ENCODE data around the gene GUCA1C. TPM values are rescaled to one million over a fixed set of nuclear protein-coding genes. Genes with fewer than 3 reads are reported as not detected.

Gene GUCA1C, protein sequence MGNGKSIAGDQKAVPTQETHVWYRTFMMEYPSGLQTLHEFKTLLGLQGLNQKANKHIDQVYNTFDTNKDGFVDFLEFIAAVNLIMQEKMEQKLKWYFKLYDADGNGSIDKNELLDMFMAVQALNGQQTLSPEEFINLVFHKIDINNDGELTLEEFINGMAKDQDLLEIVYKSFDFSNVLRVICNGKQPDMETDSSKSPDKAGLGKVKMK
- not detected for total RNA-seq
- long read RNA-seq, result 0 reads

DNA sequence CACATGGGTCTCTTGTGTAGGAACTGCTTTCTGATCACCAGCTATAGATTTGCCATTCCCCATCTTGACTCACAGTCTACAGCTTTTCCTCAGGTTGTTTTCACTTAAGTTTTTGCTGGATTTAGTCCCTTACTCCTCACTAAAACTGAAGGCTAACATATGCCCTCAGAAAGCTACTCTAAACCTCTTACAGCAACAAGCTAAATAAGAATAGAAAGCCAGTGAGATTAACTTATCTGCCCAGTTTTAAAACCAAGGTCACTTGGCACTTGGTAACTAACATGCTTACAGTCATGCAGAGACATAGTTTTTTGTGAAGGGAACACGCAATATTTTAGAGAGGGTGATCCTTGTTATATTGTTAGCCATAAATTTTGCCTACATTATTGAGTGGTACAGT, at the start of gene GUCA1C:
Gene GUCA1C, minus strand, starts transcription at position 180 of the 400 bp plus-strand sequence. Its CDS starts 117 bp downstream, at position 63.
- ATAC-seq (no peak), DNase-seq (no peak)
- intact Hi-C loops (cut with DNase I), result no loop called here
- Histone ChIP-seq H3K4me1 (no peaks in the 10 kb centered on the region), H3K9me3 (no peaks in the 10 kb centered on the region), H3K4me3 (no peak within 1 kb of the TSS), H3K36me3 (no peaks in the 10 kb centered on the region), H3K27ac (no peak within 1 kb of the TSS), H3K27me3 (no peaks in the 10 kb centered on the region)
- no peak for TF ChIP-seq CTCF (IDR thresholded peaks at IDR 0.05)

- no peak for ATAC-seq
These were observed 44.8 kb upstream of the GUCA1C start for GRCh38 chr3:108998436-108998835.

DNA sequence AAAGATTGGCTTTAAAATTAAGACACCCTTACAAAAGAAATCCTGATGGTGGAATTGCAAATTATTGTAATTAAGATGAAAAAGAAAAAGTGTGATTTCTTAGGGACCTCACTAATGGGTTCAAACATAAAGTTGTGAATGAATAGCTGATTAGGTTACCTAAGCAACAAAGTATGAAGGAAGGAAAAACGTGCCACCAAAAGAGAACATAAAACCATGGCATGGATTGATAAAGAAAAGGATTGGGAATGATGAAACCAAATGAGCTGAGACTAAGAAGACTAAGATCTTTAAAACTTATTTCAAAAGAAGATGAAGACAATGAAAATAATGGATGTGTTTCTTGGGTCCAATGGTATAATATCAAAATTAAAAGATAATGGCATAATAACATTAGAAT, 32.2 kb upstream of the GUCA1C start:
- no peaks in the 10 kb centered on the region for H3K36me3 ChIP-seq
- DNase-seq (no peak), ATAC-seq (no peak)
- no peaks in the 10 kb centered on the region for H3K9me3 ChIP-seq
- H3K27ac ChIP-seq, result no peak overlapping the region
- H3K4me1 ChIP-seq, result no peaks in the 10 kb centered on the region
- intact Hi-C loops (cut with DNase I), result no loop called here
- no peak overlapping the region for H3K4me3 ChIP-seq
- no peak for TF ChIP-seq CTCF (IDR thresholded peaks at IDR 0.05)
- H3K27me3 ChIP-seq, result no peaks in the 10 kb centered on the region

More at GRCh38 chr3:108998436-108998835, 44.8 kb upstream of the GUCA1C start:
- intact Hi-C loops (cut with DNase I), result no loop called here
- no peak for TF ChIP-seq CTCF (IDR thresholded peaks at IDR 0.05)
- no peaks in the 10 kb centered on the region for H3K36me3 ChIP-seq
- H3K4me1 ChIP-seq, result no peaks in the 10 kb centered on the region
- no peak for DNase-seq
- no peak overlapping the region for H3K27ac ChIP-seq
- no peak overlapping the region for H3K4me3 ChIP-seq
- H3K27me3 ChIP-seq, result no peaks in the 10 kb centered on the region
- no peaks in the 10 kb centered on the region for H3K9me3 ChIP-seq

DNA sequence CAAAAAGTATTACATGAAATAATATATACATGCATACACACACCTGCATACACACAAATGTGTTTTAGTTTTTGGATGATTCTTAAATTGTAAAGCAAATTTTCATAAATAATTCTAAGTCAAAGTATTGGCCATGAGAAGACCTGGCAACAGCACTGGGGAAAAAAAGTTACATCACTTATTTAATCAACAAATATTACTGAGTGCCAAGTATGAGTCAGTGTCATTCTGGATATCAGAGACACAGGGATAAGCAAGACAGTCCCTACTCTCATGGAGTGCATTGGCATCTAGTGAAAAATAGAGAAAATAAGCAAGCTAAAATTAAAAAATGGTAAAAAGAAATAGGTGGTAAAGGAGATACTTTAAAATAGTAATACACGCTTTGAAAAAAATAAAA, 29.4 kb upstream of the GUCA1C start:
- no peaks in the 10 kb centered on the region for H3K4me1 ChIP-seq
- H3K4me3 ChIP-seq, result no peak overlapping the region
- no peaks in the 10 kb centered on the region for H3K9me3 ChIP-seq
- intact Hi-C loops (cut with DNase I), result no loop called here
- no peak for ATAC-seq
- H3K36me3 ChIP-seq, result no peaks in the 10 kb centered on the region
- no peak overlapping the region for H3K27ac ChIP-seq
- DNase-seq, result no peak
- no peak for TF ChIP-seq CTCF (IDR thresholded peaks at IDR 0.05)
- H3K27me3 ChIP-seq, result no peaks in the 10 kb centered on the region

DNA sequence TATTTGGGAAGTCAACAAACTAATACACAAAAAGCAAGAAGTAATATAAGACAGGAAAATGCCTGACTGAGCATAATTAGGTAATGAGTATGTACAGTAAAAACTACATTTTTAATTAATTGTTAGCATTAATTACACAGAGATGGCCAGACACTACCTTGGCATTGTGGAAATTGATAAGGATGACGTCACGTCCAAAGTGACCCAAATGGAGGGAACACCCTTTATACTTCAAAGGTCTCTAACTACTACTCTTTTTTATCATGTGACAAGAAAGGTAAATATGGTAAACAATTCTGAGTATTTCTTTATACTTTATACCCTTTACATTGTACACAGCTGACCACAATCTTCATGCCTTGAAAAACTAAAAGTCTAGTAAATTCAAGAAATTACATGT, 22.4 kb upstream of the GUCA1C start:
- H3K27me3 ChIP-seq, result no peaks in the 10 kb centered on the region
- no peak for ATAC-seq
- H3K36me3 ChIP-seq, result no peaks in the 10 kb centered on the region
- no peak for DNase-seq
- H3K4me1 ChIP-seq, result no peaks in the 10 kb centered on the region
- intact Hi-C loops (cut with DNase I), result no loop called here
- no peak overlapping the region for H3K27ac ChIP-seq
- TF ChIP-seq CTCF (IDR thresholded peaks at IDR 0.05), result no peak
- H3K4me3 ChIP-seq, result no peak overlapping the region
- H3K9me3 ChIP-seq, result no peaks in the 10 kb centered on the region

DNA sequence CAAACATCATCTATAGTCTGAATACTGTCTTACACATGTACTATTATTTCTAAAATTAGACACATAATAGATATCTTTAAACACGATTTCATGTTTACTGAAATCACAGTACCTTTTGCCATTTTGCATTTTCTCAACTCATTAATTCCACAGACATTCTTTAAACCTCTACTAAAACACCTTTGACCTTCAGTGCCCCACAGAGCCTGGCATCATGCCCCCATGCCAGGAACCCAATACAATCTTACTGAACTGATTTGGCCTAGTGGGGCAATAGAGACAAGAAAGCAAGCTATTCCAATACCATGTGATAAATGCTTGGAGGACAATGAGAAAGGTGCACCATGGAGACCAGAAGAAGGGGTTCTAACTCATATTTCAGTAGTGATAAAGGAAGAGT, 19.3 kb upstream of the GUCA1C start:
- ATAC-seq, result no peak
- Histone ChIP-seq H3K9me3 (no peaks in the 10 kb centered on the region), H3K4me1 (no peaks in the 10 kb centered on the region), H3K4me3 (no peak overlapping the region), H3K36me3 (no peaks in the 10 kb centered on the region), H3K27me3 (no peaks in the 10 kb centered on the region), H3K27ac (no peak overlapping the region)
- intact Hi-C loops (cut with DNase I), result no loop called here
- TF ChIP-seq CTCF (IDR thresholded peaks at IDR 0.05), result no peak
- no peak for DNase-seq
